ENCODE results near the gene NLK. TPM values are rescaled to one million over a fixed set of nuclear protein-coding genes. Genes with fewer than 3 reads are reported as not detected.
A peak's percentile ranks its signal among the peaks of the same experiment; 100 is the strongest.

Gene NLK
- total and polyA plus RNA-seq, 2 donors (not counting 3 experiments of a cell fraction or from before 2014, with no cell fraction given), result 23.8 to 34.2 TPM

DNA sequence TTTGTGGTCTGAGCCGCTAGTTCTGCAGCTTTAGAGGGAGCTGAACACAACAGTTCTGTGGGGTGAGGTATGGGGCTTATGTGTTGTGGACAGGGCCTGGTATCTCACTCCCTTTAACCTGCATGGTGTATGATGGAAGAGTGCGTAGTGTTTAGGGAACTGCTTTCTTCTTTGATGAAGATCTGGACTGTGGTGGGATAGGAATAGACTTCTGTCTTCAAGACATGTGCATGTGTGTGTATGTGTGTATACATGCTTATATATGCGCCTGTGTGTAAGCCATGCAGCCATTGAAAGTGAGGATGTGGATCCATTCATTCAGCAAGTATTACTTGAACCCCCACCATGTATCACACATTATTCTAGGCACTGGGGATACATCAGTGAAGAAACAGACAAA lies 161.8 kb downstream of the NLK start:
- Histone ChIP-seq H3K9me3 (replicated peaks; ENCODE audit: control insufficient read depth, insufficient read depth, low read length) (no peaks in the 10 kb centered on the region), H3K36me3 (ENCODE audit: control insufficient read depth in 2 of 2, extremely low read depth in 1 of 2, insufficient read depth in 2 of 2, low read length in 2 of 2) (no peaks in the 10 kb centered on the region), H3K27me3 (ENCODE audit: control insufficient read depth in 2 of 2, insufficient read depth in 2 of 2, low read length in 2 of 2) (no peaks in the 10 kb centered on the region), H3K27ac (ENCODE audit: insufficient read depth, low read depth, low read length) (no peak overlapping the region), H3K4me2 (ENCODE audit: insufficient read depth, low read length) (no peak overlapping the region), H3K9ac (replicated peaks; ENCODE audit: extremely low read depth, insufficient read depth, low read length) (no peak overlapping the region), H3K9me1 (replicated peaks; ENCODE audit: control insufficient read depth, extremely low read depth, insufficient read depth, low read length) (no peaks in the 10 kb centered on the region), H3K79me2 (ENCODE audit: control insufficient read depth, insufficient read depth, low read length) (no peaks in the 10 kb centered on the region), H3K4me3 (replicated peaks in 1 of 3; ENCODE audit: insufficient read depth in 1 of 3, low read depth in 1 of 3, low read length in 3 of 3) (no peak overlapping the region), H4K20me1 (replicated peaks; ENCODE audit: control insufficient read depth, extremely low read depth, insufficient read depth, low read length) (no peaks in the 10 kb centered on the region), H2AFZ (ENCODE audit: low read depth, low read length) (no peak overlapping the region), H3K4me1 (ENCODE audit: control insufficient read depth, extremely low read depth, insufficient read depth, low read length) (no peaks in the 10 kb centered on the region)
- no peak for DNase-seq (ENCODE audit: low read depth, low spot score)
- BruUV-seq (replicated peaks), result no TSS peak
- intact Hi-C loops (cut with micrococcal nuclease), result no loop called here
- dilution Hi-C loops (cut with MboI; ENCODE audit: extremely low pct_ligation_motif_present, low sequenced_read_pairs), result no loop called here
- FAIRE-seq, result no peak
- ChIA-PET CTCF (no interaction called here), POLR2A (no interaction called here)
- no peak for TF ChIP-seq EZH2 (IDR thresholded peaks at IDR 0.05; ENCODE audit: borderline replicate concordance, low read depth, low read length, severe bottlenecking)

DNA sequence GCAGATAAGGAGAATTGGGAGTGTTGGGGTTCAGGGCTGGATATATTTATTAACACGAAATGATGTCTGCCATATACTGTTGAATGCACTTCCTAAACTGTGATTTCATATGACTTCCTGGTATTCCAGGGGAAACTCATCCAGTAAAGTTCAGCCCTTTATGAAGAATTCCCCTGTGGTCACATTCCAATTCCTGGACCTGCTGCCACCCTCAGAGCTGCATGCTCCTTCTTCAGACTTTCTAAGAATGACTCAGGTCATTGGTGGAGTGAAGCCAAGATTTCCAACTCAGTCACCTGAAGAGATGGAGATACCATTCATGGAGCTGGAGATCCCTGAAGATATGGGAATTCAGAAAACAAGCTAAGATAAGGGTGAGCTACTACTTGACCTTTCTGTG lies 162.3 kb downstream of the NLK start:
- TF ChIP-seq FOS (IDR thresholded peaks at IDR 0.05; ENCODE audit: borderline replicate concordance, insufficient read depth, low read length) (no peak), POLR2A (IDR thresholded peaks at IDR 0.05; ENCODE audit: low read depth, low read length) (no peak), EZH2 (IDR thresholded peaks at IDR 0.05; ENCODE audit: borderline replicate concordance, low read depth, low read length, severe bottlenecking) (no peak), GATA2 (IDR thresholded peaks at IDR 0.05; ENCODE audit: insufficient read depth, insufficient read length, low read depth, low read length) (no peak), POLR2AphosphoS5 (IDR thresholded peaks at IDR 0.05; ENCODE audit: insufficient read depth, low read depth, low read length) (no peak), MYC (IDR thresholded peaks at IDR 0.05; ENCODE audit: low read depth, low read length) (no peak), JUN (IDR thresholded peaks at IDR 0.05; ENCODE audit: borderline replicate concordance, insufficient read depth, insufficient read length, low read depth) (no peak)
- TF ChIP-seq, protein P1, sequence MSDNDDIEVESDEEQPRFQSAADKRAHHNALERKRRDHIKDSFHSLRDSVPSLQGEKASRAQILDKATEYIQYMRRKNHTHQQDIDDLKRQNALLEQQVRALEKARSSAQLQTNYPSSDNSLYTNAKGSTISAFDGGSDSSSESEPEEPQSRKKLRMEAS (IDR thresholded peaks at IDR 0.05; ENCODE audit: insufficient read depth, insufficient read length), result no peak
- TF ChIP-seq, protein P2, sequence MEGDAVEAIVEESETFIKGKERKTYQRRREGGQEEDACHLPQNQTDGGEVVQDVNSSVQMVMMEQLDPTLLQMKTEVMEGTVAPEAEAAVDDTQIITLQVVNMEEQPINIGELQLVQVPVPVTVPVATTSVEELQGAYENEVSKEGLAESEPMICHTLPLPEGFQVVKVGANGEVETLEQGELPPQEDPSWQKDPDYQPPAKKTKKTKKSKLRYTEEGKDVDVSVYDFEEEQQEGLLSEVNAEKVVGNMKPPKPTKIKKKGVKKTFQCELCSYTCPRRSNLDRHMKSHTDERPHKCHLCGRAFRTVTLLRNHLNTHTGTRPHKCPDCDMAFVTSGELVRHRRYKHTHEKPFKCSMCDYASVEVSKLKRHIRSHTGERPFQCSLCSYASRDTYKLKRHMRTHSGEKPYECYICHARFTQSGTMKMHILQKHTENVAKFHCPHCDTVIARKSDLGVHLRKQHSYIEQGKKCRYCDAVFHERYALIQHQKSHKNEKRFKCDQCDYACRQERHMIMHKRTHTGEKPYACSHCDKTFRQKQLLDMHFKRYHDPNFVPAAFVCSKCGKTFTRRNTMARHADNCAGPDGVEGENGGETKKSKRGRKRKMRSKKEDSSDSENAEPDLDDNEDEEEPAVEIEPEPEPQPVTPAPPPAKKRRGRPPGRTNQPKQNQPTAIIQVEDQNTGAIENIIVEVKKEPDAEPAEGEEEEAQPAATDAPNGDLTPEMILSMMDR (IDR thresholded peaks at IDR 0.05; ENCODE audit: extremely low read depth in 1 of 2, insufficient read depth in 1 of 2, low read depth in 1 of 2, low read length in 2 of 2), result no peak
- H3K9ac ChIP-seq (replicated peaks; ENCODE audit: extremely low read depth, insufficient read depth, low read length), result no peak overlapping the region
- no peak overlapping the region for H3K27ac ChIP-seq (ENCODE audit: insufficient read depth, low read depth, low read length)
- no TSS peak for BruUV-seq (replicated peaks)
- no peak overlapping the region for H3K4me3 ChIP-seq (replicated peaks in 1 of 3; ENCODE audit: insufficient read depth in 1 of 3, low read depth in 1 of 3, low read length in 3 of 3)
- no peak overlapping the region for H3K4me2 ChIP-seq (ENCODE audit: insufficient read depth, low read length)
- FAIRE-seq (peak; percentile 73), DNase-seq (ENCODE audit: low read depth, low spot score) (no peak)
- H3K36me3 ChIP-seq (ENCODE audit: control insufficient read depth in 2 of 2, extremely low read depth in 1 of 2, insufficient read depth in 2 of 2, low read length in 2 of 2), result no peaks in the 10 kb centered on the region
- no peaks in the 10 kb centered on the region for H3K9me3 ChIP-seq (replicated peaks; ENCODE audit: control insufficient read depth, insufficient read depth, low read length)
- intact Hi-C loops (cut with micrococcal nuclease), result no loop called here
- H2AFZ ChIP-seq (ENCODE audit: low read depth, low read length), result no peak overlapping the region
- ChIA-PET POLR2A (no interaction called here), CTCF (no interaction called here)
- H3K4me1 ChIP-seq (ENCODE audit: control insufficient read depth, extremely low read depth, insufficient read depth, low read length), result no peaks in the 10 kb centered on the region
- no peaks in the 10 kb centered on the region for H3K9me1 ChIP-seq (replicated peaks; ENCODE audit: control insufficient read depth, extremely low read depth, insufficient read depth, low read length)
- H4K20me1 ChIP-seq (replicated peaks; ENCODE audit: control insufficient read depth, extremely low read depth, insufficient read depth, low read length), result no peaks in the 10 kb centered on the region
- H3K27me3 ChIP-seq (ENCODE audit: control insufficient read depth in 2 of 2, insufficient read depth in 2 of 2, low read length in 2 of 2), result no peaks in the 10 kb centered on the region
- dilution Hi-C loops (cut with MboI; ENCODE audit: extremely low pct_ligation_motif_present, low sequenced_read_pairs), result no loop called here
- no peaks in the 10 kb centered on the region for H3K79me2 ChIP-seq (ENCODE audit: control insufficient read depth, insufficient read depth, low read length)

All from endothelial cell of umbilical vein (primary cell).